Neutrophil (primary cell): Measurements from ENCODE around the gene USP20.
A peak's percentile ranks its signal among the peaks of the same experiment; 100 is the strongest.

ENCODE experiments used
- H3K27ac ChIP-seq: fragments of 200-600 bp; sonication (generic); 2 replicates; pipeline ENCODE4 v1.5.1; 2016; ENCODE audit warnings: mild to moderate bottlenecking, moderate library complexity
- H3K27me3 ChIP-seq: fragments of 200-600 bp; sonication (generic); 2 replicates; pipeline ENCODE4 v1.6.0; 2016; ENCODE audit warnings: mild to moderate bottlenecking
- H3K36me3 ChIP-seq: fragments of 200-600 bp; sonication (generic); 2 replicates; pipeline ENCODE4 v1.5.1; 2017
- H3K4me1 ChIP-seq, 2 experiments: fragments of 200-600 bp in 1 of 2; sonication (generic) in 1 of 2; 1 replicate in 1 of 2; 2 replicates in 1 of 2; pipeline versions ENCODE4 v1.5.1 to v1.6.1; 2013 to 2016; ENCODE audit warnings: low read depth in 1 of 2, low read length in 1 of 2, mild to moderate bottlenecking in 1 of 2, moderate library complexity in 1 of 2; ENCODE audit not compliant: control insufficient read depth in 1 of 2, insufficient read depth in 1 of 2
- H3K4me3 ChIP-seq, 2 experiments: fragments of 200-600 bp in 1 of 2; sonication (generic) in 1 of 2; 1 replicate in 1 of 2; 2 replicates in 1 of 2; pipeline ENCODE4 v1.5.1; 2013 to 2016; ENCODE audit warnings: low read depth in 1 of 2, low read length in 1 of 2, mild to moderate bottlenecking in 1 of 2, moderate library complexity in 1 of 2
- H3K9me3 ChIP-seq: fragments of 200-600 bp; sonication (generic); 2 replicates; pipeline ENCODE4 v1.5.1; 2016
- TF ChIP-seq, protein P1 (sequence below): fragments of 200-600 bp; sonication (generic); IDR thresholded peaks from 2 replicates; pipeline ENCODE4 v1.5.1; 2016; ENCODE audit warnings: antibody characterized with exemption

The USP20 gene

DNA sequence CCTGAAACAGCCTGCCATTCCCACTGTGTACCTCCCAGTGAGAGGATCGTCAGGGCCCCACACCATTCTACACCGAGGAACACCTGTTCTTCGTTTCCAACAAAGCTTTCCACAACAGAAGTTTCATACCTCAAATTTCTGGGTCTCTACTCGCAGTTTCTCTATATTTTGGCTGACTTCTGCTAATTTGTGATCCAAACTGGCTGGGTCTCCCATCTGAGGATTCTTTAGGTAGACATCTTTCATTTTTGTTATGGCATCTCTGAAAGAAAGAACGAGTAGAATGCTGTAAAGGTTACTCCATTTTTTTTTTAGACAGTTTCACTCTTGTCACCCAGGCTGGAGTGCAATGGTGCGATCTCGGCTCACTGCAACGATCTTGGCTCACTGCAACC, 67.5 kb downstream of the USP20 start:
- H3K27ac ChIP-seq: peak overlapping the region; percentile 1
- TF ChIP-seq, protein P1, sequence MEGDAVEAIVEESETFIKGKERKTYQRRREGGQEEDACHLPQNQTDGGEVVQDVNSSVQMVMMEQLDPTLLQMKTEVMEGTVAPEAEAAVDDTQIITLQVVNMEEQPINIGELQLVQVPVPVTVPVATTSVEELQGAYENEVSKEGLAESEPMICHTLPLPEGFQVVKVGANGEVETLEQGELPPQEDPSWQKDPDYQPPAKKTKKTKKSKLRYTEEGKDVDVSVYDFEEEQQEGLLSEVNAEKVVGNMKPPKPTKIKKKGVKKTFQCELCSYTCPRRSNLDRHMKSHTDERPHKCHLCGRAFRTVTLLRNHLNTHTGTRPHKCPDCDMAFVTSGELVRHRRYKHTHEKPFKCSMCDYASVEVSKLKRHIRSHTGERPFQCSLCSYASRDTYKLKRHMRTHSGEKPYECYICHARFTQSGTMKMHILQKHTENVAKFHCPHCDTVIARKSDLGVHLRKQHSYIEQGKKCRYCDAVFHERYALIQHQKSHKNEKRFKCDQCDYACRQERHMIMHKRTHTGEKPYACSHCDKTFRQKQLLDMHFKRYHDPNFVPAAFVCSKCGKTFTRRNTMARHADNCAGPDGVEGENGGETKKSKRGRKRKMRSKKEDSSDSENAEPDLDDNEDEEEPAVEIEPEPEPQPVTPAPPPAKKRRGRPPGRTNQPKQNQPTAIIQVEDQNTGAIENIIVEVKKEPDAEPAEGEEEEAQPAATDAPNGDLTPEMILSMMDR: no peak
- no peak overlapping the region for H3K4me3 ChIP-seq
- no peaks in the 10 kb centered on the region for H3K9me3 ChIP-seq
- H3K36me3 ChIP-seq: peaks cover 85% of the 10 kb centered on the region
- peaks cover 4 to 6% of the 10 kb centered on the region in 2 experiments for H3K4me1 ChIP-seq
- H3K27me3 ChIP-seq: no peaks in the 10 kb centered on the region

DNA sequence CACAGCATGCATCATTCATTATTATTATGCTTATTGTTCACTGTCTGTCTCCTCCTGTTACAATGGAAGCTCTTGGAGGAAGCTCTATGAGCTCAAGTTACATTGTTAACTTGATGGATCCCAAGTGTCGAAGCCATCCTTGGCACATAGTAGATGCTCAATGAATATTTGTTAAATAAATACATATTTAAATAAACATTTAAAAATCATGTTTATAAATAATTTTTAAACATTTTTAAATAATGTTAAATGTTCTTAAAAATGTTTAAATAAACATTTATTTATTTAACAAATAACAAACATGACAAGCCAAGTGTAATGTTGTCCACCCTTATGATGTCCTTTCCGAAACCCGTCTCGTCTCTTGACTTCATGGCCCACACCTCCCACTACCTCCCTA, 69.5 kb downstream of the USP20 start:
- no peaks in the 10 kb centered on the region for H3K9me3 ChIP-seq
- H3K27ac ChIP-seq: no peak overlapping the region
- H3K4me3 ChIP-seq: no peak overlapping the region
- peaks cover 81% of the 10 kb centered on the region for H3K36me3 ChIP-seq
- no peaks in the 10 kb centered on the region for H3K27me3 ChIP-seq
- no peaks in the 10 kb centered on the region for H3K4me1 ChIP-seq
- TF ChIP-seq, protein P1: no peak

DNA sequence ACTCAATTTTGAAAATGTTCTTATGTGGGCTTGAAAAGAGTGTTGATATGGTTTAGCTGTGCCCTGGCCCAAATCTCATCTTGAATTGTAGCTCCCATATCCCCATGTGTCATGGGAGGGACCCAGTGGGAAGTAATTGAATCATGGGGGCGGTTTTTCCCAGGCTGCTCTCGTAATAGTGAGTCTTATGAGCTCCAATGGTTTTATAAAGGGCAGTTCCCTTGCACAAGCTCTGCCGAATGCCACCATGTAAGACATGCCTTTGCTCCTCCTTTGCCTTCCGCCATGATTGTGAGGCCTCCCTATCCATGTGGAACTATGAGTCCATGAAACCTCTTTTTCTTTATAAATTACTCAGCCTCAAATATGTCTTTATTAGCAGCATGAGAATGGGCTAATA, 71.0 kb downstream of the USP20 start:
- H3K9me3 ChIP-seq: no peaks in the 10 kb centered on the region
- H3K4me3 ChIP-seq: no peak overlapping the region
- TF ChIP-seq, protein P1: no peak
- H3K36me3 ChIP-seq: peaks cover 74% of the 10 kb centered on the region
- H3K27me3 ChIP-seq: no peaks in the 10 kb centered on the region
- H3K4me1 ChIP-seq: peaks cover 0 to 2% of the 10 kb centered on the region in 2 experiments
- no peak overlapping the region for H3K27ac ChIP-seq

DNA sequence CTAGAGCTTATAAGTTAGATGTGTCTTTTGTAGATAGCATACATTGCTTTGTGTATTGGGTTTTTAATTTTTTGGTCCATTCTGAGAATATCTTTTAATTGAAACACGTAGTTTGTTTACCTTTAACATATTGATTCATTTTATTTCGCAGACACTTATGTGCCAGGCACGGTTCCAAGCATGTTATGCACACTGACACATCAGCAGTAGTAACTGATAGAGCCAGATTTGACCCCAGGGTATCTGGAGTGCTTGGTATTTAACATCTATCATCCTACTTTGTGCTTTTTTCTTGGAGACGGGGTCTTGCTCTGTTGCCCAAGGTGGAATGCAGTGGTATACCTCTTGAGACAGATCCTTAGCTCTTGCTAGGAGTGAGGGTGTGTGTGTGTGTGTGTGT, 71.9 kb downstream of the USP20 start:
- Histone ChIP-seq H3K27ac (no peak overlapping the region), H3K4me1 (peaks cover 0 to 2% of the 10 kb centered on the region in 2 experiments), H3K36me3 (peaks cover 68% of the 10 kb centered on the region), H3K27me3 (no peaks in the 10 kb centered on the region), H3K4me3 (no peak overlapping the region), H3K9me3 (no peaks in the 10 kb centered on the region)
- TF ChIP-seq, protein P1: no peak

DNA sequence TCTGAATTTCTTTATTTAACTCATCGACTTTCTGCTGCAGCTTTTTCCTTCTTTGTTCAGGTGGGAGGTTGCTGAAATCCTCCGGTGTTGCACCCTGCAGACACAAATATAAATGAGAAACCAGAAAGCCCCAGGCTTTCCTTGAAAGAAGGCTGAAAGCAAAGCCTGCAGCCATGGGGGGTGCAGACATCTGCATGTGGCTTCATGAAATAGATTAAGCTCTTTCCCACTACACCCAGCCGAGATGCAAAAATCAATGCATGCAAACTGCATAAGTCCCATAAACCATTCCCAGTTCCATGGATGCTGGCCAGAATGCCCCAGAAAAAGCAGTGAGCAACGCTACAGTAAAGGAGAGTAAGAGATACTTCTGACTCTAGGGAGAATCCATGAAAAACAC, 73.6 kb downstream of the USP20 start:
- H3K27ac ChIP-seq: no peak overlapping the region
- no peak overlapping the region for H3K4me3 ChIP-seq
- H3K9me3 ChIP-seq: no peaks in the 10 kb centered on the region
- TF ChIP-seq, protein P1: no peak
- peaks cover 0 to 2% of the 10 kb centered on the region in 2 experiments for H3K4me1 ChIP-seq
- H3K36me3 ChIP-seq: peaks cover 53% of the 10 kb centered on the region
- no peaks in the 10 kb centered on the region for H3K27me3 ChIP-seq

DNA sequence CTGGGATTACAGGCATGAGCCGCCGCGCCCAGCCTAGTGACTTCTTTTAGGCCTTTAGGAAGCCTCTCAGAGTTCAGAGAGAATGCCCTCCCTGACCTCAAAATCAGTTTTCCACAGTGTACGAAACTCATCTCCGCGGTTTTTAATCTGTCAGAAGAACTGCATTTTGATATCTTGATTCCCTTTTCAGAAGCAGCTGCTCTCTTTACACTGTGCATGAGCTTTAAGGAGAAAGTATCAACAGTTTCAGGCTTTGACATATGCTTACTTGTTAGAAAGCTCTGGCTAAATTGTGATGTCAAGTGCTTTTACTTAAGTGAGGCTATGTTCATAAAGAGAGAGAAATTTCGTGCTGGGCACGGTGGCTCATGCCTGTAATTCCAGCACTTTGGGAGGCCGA, 74.6 kb downstream of the USP20 start:
- Histone ChIP-seq H3K27me3 (no peaks in the 10 kb centered on the region), H3K4me1 (peaks cover 0 to 2% of the 10 kb centered on the region in 2 experiments), H3K36me3 (peaks cover 50% of the 10 kb centered on the region), H3K9me3 (no peaks in the 10 kb centered on the region), H3K4me3 (no peak overlapping the region), H3K27ac (no peak overlapping the region)
- TF ChIP-seq, protein P1: no peak
